CMK (cell line): ENCODE measurements around the gene OR7A5.
"Not testable (repeated sequence)": the region's sequence is repeated elsewhere in the genome, so short reads cannot be mapped to it uniquely, and the experiment has no call there.

Experiments used
- DNase-seq: peaks from one replicate; pipeline ENCODE4 v3.0.0-alpha.2; 2010; ENCODE audit warnings: low read depth

Gene OR7A5

DNA sequence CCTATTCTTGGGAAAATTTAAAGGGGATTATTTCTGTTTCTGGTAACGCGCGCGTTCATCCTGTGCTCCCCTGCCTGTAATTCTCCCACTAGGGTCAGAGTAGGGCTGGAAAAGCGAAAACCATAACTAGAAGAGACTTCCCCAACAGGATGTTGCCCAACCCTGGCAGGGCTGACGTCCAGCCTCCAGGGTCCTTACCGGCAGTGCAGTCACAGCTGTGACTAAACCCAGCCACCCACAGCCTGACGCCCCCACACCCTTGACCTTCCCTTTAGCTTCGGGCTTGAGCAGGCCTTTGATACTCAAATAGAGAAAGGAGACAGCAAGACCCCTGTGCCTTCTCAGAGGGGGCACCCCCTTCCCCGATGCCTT lies 50.3 kb downstream of the OR7A5 start:
- DNase-seq, result peak; percentile 57

DNA sequence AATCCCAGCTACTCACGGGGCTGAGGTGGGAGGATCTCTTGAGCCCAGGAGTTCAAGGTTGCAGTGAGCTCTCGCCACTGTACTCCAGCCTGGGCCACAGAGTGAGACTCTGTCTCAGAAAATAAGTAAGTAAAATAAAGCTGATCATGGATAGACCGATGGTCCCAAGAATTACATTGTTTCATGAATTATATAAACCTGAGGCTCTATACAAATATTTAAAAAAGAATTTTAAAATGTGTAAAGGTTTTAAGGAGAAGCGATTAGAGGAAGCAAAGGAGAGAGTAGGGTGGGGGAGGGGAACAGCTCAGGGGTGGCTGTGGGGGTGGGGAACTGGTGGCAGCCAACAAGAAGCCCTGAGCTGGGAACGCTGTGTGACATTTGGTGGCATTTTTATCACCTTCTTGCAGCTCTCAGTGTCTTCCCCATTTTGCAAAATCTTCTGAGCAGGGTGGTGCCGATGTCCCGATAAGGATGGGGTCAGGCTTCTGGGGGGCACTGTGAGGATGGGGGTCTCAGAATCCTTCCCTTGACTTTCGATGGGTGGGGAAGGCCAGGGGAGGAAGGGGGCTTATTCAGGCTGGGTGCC lies 51.5 kb downstream of the OR7A5 start:
- peak; percentile 65 for DNase-seq

- no peak for DNase-seq
Observed at GRCh38 chr19:14782626-14783409, 52.2 kb downstream of the OR7A5 start.

- DNase-seq, result not testable (repeated sequence)
Observed at GRCh38 chr19:14781713-14782536, 53.1 kb downstream of the OR7A5 start.

DNA sequence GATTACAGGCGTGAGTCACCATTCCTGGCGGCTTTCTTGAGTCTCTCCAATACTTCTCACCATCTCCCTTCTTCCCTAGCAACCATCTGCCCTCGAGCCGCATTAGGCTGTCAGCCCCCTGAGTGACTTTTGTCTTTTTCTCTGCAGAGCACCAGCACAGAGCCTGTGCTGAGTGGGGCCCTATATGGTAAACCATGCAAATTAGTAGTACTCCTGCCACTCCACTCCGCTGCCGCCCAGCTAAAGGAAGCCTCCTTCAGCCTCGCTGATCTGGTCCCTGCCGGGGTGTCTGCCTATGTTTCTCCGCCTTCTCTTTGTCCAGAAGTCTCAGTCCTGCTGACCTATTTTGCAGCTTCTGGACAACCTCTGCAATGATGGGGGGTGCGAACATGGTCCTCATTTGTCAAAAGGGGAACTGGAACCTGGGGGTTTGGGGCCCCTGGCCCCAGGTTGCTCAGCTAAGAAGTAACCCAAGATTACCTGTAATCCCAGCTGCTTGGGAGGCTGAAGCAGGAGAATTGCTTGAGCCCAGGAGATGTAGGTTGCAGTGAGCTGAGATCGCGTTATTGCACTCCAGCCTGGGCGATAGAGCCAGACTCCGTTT lies 54.3 kb downstream of the OR7A5 start:
- DNase-seq, result not testable (repeated sequence)

- no peak for DNase-seq
Observed at GRCh38 chr19:14779151-14779550, 55.8 kb downstream of the OR7A5 start.

DNA sequence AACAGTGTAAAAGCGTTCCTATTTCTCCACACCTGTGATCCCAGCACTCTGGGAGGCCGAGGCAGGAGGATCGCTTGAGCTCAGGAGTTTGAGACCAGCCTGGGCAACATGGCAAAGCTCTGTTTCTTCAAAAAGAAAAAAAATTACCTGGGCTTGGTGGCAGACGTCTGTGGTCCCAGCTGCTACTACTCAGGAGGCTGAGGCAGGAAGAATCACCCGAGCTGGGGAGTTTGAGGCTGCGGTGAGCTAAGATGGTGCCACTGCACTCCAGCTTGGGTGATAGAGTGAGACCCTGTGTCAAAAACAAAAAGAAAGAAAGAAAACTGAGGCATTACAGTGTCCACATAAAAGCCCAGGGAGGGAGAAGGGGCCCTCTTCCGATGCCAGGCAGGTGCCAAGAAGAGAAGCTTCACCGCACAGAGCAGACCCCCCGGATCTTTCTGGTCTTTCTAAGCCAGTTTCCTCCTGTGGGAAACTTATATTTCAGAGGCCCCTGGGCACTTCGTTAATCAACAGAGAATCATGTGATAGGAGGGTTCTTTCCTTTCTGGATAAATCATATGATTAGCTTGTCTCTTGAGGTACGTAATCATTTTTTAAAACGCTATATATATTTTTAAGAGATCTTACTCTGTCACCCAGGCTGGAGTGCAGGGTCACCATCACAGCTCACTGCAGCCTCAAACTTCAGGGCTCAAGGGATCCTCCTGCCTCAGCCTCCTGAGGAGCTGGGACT lies 56.7 kb downstream of the OR7A5 start, which contains the start of gene ADGRE2:
ADGRE2 (minus strand) TSS at position 451 of the 736 bp plus-strand sequence. CDS start 1,804 bp downstream, outside the sequence.
- DNase-seq, result not testable (repeated sequence)

DNA sequence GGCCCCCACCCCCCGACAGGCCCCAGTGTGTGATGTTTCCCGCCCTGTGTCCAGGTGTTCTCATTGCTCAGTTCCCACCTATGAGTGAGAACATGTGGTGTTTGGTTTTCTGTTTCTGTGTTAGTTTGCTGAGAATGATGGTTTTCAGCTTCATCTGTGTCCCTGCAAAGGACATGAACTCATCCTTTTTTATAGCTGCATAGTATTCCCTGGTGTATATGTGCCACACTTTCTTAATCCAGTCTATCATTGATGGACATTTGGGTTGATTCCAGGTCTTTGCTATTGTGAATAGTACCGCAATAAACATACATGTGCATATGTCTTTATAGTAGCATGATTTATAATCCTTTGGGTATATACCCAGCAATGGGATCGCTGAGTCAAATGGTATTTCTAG lies 57.3 kb downstream of the OR7A5 start:
- DNase-seq, result not testable (repeated sequence)
